Breast epithelium (tissue), 4 donors: Measurements from ENCODE around the gene EDC4. TPM values are rescaled to one million over a fixed set of nuclear protein-coding genes. Genes with fewer than 3 reads are reported as not detected.

ENCODE experiments used
- DNase-seq, 2 donors: peaks; one replicate each; pipeline ENCODE4 v3.0.0-alpha.2; 2019; ENCODE audit warnings: low spot score in 2 of 2
- H3K27ac ChIP-seq, 2 donors: fragments of 200-600 bp; sonication (generic) in 1 of 2; one replicate each; pipeline ENCODE4 v1.5.1; 2016 to 2019; ENCODE audit warnings: mild to moderate bottlenecking in 1 of 2
- H3K27me3 ChIP-seq, 2 donors: fragments of 200-600 bp; sonication (generic) in 1 of 2; one replicate each; pipeline versions ENCODE4 v1.5.1 to v1.6.0; 2017 to 2019; ENCODE audit warnings: control low read depth in 1 of 2, mild to moderate bottlenecking in 1 of 2
- H3K36me3 ChIP-seq: fragments of 200-600 bp; one replicate; pipeline ENCODE4 v1.5.1; 2019
- H3K4me1 ChIP-seq, 2 donors: fragments of 200-600 bp; sonication (generic); one replicate each; pipeline ENCODE4 v1.5.1; 2016 to 2019; ENCODE audit warnings: control low read depth in 1 of 2
- H3K4me3 ChIP-seq, 3 donors: fragments of 200-600 bp; sonication (generic); 1 replicate in 2 of 3; 2 replicates in 1 of 3; pipeline ENCODE4 v1.5.1; 2016 to 2019; ENCODE audit warnings: mild to moderate bottlenecking in 3 of 3, moderate library complexity in 2 of 3
- H3K9me3 ChIP-seq, 2 donors: fragments of 200-600 bp; sonication (generic) in 1 of 2; one replicate each; pipeline ENCODE4 v1.5.1; 2016 to 2019; ENCODE audit warnings: control low read depth in 1 of 2
- POLR2A ChIP-seq: fragments of 450-650 bp; IDR thresholded peaks from one replicate; pipeline ENCODE4 v1.6.1; 2016; ENCODE audit warnings: antibody characterized with exemption, mild to moderate bottlenecking, moderate library complexity
- POLR2AphosphoS5 ChIP-seq, 3 donors: sonication (generic); formaldehyde crosslinking; IDR thresholded peaks; one replicate each; pipeline ENCODE4 v1.6.1; 2017; ENCODE audit warnings: antibody characterized with exemption in 3 of 3
- intact Hi-C: fragments of 100-400 bp; cut with DNase I; formaldehyde crosslinking; loops from one replicate; pipeline ENCODE4 v1.15.1; 2023; ENCODE audit warnings: low total_unique reads
- total RNA-seq, 3 donors: library from RNA; depleted of rRNA; stranded (reverse); fragments of >200 nt; gene quantifications; one replicate each; pipeline ENCODE4 v1.1.0, GENCODE V29; 2016
- TF ChIP-seq, protein P1 (sequence below), 3 donors: fragments of 450-650 bp; IDR thresholded peaks; one replicate each; pipeline ENCODE4 v1.5.1; 2016 to 2017; ENCODE audit warnings: antibody characterized with exemption in 3 of 3, mild to moderate bottlenecking in 3 of 3, moderate library complexity in 3 of 3

Gene EDC4
- total RNA-seq, 3 donors from 2014 or later, result 43.3 to 57.0 (median 53.6) TPM

DNA sequence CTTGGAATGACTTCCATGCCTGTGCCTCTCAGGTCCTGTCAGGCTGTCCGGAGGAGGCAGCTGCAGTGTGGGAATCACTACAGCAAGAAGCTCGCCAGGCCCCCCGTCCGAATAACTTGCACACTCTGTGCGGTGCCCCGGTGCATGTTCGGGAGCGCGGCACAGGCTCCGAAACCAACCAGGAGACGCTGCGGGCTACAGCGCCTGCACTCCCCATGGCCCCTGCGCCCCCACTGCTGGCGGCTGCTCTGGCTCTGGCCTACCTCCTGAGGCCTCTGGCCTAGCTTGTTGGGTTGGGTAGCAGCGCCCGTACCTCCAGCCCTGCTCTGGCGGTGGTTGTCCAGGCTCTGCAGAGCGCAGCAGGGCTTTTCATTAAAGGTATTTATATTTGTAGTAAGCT is 13.1 kb downstream of the EDC4 start:
- H3K27ac ChIP-seq, result no peak overlapping the region
- H3K36me3 ChIP-seq, result no peaks in the 10 kb centered on the region
- intact Hi-C loops, result no loop called here
- H3K27me3 ChIP-seq, result no peaks in the 10 kb centered on the region
- H3K4me3 ChIP-seq, result no peak overlapping the region
- DNase-seq, result no peak
- TF ChIP-seq, protein P1, sequence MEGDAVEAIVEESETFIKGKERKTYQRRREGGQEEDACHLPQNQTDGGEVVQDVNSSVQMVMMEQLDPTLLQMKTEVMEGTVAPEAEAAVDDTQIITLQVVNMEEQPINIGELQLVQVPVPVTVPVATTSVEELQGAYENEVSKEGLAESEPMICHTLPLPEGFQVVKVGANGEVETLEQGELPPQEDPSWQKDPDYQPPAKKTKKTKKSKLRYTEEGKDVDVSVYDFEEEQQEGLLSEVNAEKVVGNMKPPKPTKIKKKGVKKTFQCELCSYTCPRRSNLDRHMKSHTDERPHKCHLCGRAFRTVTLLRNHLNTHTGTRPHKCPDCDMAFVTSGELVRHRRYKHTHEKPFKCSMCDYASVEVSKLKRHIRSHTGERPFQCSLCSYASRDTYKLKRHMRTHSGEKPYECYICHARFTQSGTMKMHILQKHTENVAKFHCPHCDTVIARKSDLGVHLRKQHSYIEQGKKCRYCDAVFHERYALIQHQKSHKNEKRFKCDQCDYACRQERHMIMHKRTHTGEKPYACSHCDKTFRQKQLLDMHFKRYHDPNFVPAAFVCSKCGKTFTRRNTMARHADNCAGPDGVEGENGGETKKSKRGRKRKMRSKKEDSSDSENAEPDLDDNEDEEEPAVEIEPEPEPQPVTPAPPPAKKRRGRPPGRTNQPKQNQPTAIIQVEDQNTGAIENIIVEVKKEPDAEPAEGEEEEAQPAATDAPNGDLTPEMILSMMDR (IDR thresholded peaks at IDR 0.05), result no peak
- TF ChIP-seq POLR2AphosphoS5 (IDR thresholded peaks at IDR 0.05), result no peak
- TF ChIP-seq POLR2A, result no peak
- H3K4me1 ChIP-seq, result no peaks in the 10 kb centered on the region
- no peaks in the 10 kb centered on the region for H3K9me3 ChIP-seq

DNA sequence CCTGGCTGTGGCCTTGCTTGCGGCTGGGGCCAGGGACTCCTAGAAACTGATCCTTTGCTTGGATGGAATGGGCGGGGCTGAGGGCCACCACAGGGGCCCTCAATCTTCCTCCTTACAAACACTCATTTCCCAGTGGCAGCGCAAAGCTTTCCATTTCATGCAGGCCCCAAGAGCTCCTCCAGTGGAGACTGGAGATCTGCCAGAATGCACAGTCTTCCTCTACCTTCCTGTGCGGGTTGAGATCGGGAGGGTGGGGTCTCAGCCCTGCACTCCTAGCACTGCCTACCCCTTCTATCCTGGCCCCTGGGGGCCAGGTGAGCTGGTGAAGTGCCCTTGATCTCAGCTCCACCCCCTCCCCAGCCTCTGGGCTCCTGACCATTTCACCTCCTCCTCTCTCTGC is 13.5 kb downstream of the EDC4 start:
- DNase-seq, result no peak
- Histone ChIP-seq H3K9me3 (no peaks in the 10 kb centered on the region), H3K27me3 (no peaks in the 10 kb centered on the region), H3K36me3 (no peaks in the 10 kb centered on the region), H3K27ac (no peak overlapping the region), H3K4me1 (no peaks in the 10 kb centered on the region), H3K4me3 (no peak overlapping the region)
- intact Hi-C loops, result no loop called here
- TF ChIP-seq POLR2A, result no peak
- TF ChIP-seq, protein P1 (IDR thresholded peaks at IDR 0.05), result no peak

DNA sequence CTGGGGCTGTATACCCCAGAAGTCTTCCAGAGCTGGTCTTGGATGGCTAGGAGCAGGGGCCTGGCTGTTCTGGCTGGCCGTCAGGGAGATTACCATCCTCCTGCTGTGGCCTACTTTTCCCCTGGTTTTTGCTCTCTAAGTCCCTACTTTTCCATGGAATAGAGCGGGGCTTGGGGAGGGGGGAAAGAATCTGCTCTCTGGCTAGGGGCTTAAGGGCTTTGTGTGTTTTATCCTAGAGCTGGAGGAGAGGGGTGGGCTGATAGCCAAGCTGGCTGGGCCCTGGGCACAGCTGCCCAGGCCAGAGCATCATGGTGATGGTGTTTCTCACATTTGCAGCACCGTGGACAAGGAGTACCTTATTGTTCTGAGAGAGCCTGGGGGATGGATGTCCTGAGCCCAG is 15.5 kb downstream of the EDC4 start:
- Histone ChIP-seq H3K36me3 (no peaks in the 10 kb centered on the region), H3K27ac (no peak overlapping the region), H3K4me3 (no peak overlapping the region), H3K9me3 (no peaks in the 10 kb centered on the region), H3K27me3 (no peaks in the 10 kb centered on the region), H3K4me1 (no peaks in the 10 kb centered on the region)
- TF ChIP-seq, protein P1 (IDR thresholded peaks at IDR 0.05), result no peak
- TF ChIP-seq POLR2AphosphoS5 (IDR thresholded peaks at IDR 0.05) (no peak), POLR2A (no peak)
- intact Hi-C loops, result no loop called here
- no peak for DNase-seq

- H3K27ac ChIP-seq, result peak overlapping the region in 1 of 2 donors; percentile 97
- H3K36me3 ChIP-seq, result no peaks in the 10 kb centered on the region
- H3K9me3 ChIP-seq, result no peaks in the 10 kb centered on the region
- intact Hi-C loops, result loop anchor here (5.0 kb wide), 1 partner anchor 95 kb away; no protein-coding TSS in a partner anchor
- no peak for DNase-seq
- no peak for TF ChIP-seq POLR2A
- TF ChIP-seq, protein P1 (IDR thresholded peaks at IDR 0.05), result no peak
- TF ChIP-seq POLR2AphosphoS5 (IDR thresholded peaks at IDR 0.05), result no peak
- peaks cover 0 to 8% of the 10 kb centered on the region in 2 donors for H3K4me1 ChIP-seq
- no peaks in the 10 kb centered on the region for H3K27me3 ChIP-seq
- H3K4me3 ChIP-seq, result peak overlapping the region; percentile 95 to 98 (median 96)
Measured at GRCh38 chr16:67892375-67892774, 19.5 kb downstream of the EDC4 start.

DNA sequence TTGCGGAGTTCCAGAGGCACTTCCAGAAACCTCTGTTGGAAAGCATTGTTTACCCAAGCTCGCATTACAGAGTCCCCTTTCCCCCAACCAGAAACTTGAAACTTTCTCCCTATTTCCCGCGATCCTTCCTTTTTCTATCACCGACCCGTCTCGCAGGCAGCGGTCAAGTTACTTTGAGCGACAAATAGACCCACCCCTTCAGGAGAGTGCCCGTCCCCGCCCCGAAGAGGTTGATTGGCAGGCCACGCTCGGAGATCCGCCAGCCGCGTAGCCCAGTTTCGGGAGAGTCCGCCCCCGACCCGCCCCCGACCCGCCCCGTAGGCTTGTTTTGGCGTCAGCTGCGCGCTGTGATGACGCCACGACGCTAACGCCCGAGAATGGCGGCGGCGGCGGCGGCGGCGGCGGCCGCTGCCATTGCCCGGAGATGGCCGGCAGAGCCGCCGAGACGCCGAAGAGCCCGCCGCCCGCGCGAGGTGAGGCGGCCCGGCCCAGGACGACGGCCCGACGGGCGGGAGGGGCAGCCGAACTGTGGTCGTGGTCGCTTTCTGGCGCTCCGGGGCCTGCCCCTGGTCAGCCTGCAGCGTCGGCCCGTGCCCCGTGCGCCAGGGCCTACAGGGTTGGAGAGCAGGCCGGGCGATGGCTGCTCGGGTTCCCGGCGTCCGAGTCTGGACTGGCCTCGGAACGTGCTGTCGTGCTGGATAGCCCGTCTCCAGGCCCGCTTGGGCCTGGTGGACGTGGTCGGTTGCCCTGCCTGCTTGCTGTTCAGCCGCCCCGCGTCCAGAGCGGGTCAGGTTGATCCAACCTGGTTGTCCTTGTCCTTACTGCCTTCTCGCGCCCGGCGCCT is 20.3 kb downstream of the EDC4 start, which contains the start of gene PSKH1:
Gene PSKH1 (plus strand): TSS at position 356 of the 844 bp plus-strand sequence. CDS start 15,496 bp downstream, outside the sequence.
- H3K4me3 ChIP-seq, result peak within 1 kb of the TSS; percentile 95 to 98 (median 96)

More for the DNA sequence above, 20.3 kb downstream of the EDC4 start, which contains the start of gene PSKH1:
- Histone ChIP-seq H3K4me1 (peaks cover 0 to 8% of the 10 kb centered on the region in 2 donors), H3K27ac (peak within 1 kb of the TSS; percentile 97 to 98), H3K36me3 (no peaks in the 10 kb centered on the region), H3K27me3 (no peaks in the 10 kb centered on the region), H3K9me3 (no peaks in the 10 kb centered on the region)
- intact Hi-C loops, result loop anchor here (5.0 kb wide), 1 partner anchor 94 kb away; no protein-coding TSS in a partner anchor
- TF ChIP-seq, protein P1 (IDR thresholded peaks at IDR 0.05), result no peak
- peak; percentile 30 to 75 (median 39) for TF ChIP-seq POLR2AphosphoS5 (IDR thresholded peaks at IDR 0.05)
- peak; percentile 94 to 97 for DNase-seq
